HepG2 (cell line): ENCODE data around the gene ASCC2. TPM values are rescaled to one million over a fixed set of nuclear protein-coding genes. Genes with fewer than 3 reads are reported as not detected.
A peak's percentile ranks its signal among the peaks of the same experiment; 100 is the strongest.

Source experiments
- AKNA ChIP-seq: sonication (generic); formaldehyde crosslinking; IDR thresholded peaks from 2 replicates; pipeline ENCODE4 v1.4.0; 2020; ENCODE audit warnings: missing genetic modification reagents, borderline replicate concordance
- ARNTL ChIP-seq: sonication (generic); formaldehyde crosslinking; IDR thresholded peaks from 2 replicates; pipeline ENCODE4 v1.4.0; 2020; ENCODE audit warnings: mild to moderate bottlenecking, missing genetic modification reagents
- GMEB1 ChIP-seq: sonication (generic); formaldehyde crosslinking; IDR thresholded peaks from 2 replicates; pipeline ENCODE4 v1.5.1; 2020; ENCODE audit warnings: missing genetic modification reagents, mild to moderate bottlenecking, borderline replicate concordance
- HOXA3 ChIP-seq: sonication (generic); formaldehyde crosslinking; IDR thresholded peaks from 2 replicates; pipeline ENCODE4 v1.5.0; 2020; ENCODE audit warnings: missing genetic modification reagents
- HOXA5 ChIP-seq: sonication (generic); formaldehyde crosslinking; IDR thresholded peaks from 2 replicates; pipeline ENCODE4 v1.4.0; 2020; ENCODE audit warnings: missing genetic modification reagents
- JUN ChIP-seq: sonication (generic); formaldehyde crosslinking; IDR thresholded peaks from 2 replicates; pipeline ENCODE4 v1.4.0; 2020; ENCODE audit warnings: mild to moderate bottlenecking, missing genetic modification reagents
- KAT8 ChIP-seq: IDR thresholded peaks from 2 replicates; pipeline ENCODE4 v1.6.1; 2016; ENCODE audit warnings: missing genetic modification reagents, missing compliant biosample characterization
- KLF16 ChIP-seq, 2 experiments: sonication (generic) in 1 of 2; formaldehyde crosslinking in 1 of 2; IDR thresholded peaks; 2 replicates each; pipeline versions ENCODE4 v1.6.1 to v1.8.0; 2016 to 2023; ENCODE audit warnings: missing genetic modification reagents in 2 of 2, missing compliant biosample characterization in 1 of 2
- MEIS2 ChIP-seq: sonication (generic); formaldehyde crosslinking; IDR thresholded peaks from 2 replicates; pipeline ENCODE4 v1.9.0; 2021; ENCODE audit warnings: mild to moderate bottlenecking, missing genetic modification reagents
- MTF1 ChIP-seq: sonication (generic); formaldehyde crosslinking; IDR thresholded peaks from 2 replicates; pipeline ENCODE4 v1.5.0; 2020; ENCODE audit warnings: missing genetic modification reagents
- PRMT3 ChIP-seq: sonication (generic); formaldehyde crosslinking; IDR thresholded peaks from 2 replicates; pipeline ENCODE4 v1.8.1; 2022; ENCODE audit warnings: low read depth, mild to moderate bottlenecking, moderate library complexity, missing genetic modification reagents, borderline replicate concordance
- ZFP1 ChIP-seq: IDR thresholded peaks from 2 replicates; pipeline ENCODE4 v1.6.1; 2016
- ZFY ChIP-seq: sonication (generic); formaldehyde crosslinking; IDR thresholded peaks from 2 replicates; pipeline ENCODE4 v1.4.0; 2020; ENCODE audit warnings: missing genetic modification reagents
- ZNF121 ChIP-seq: sonication (generic); formaldehyde crosslinking; IDR thresholded peaks from 2 replicates; pipeline ENCODE4 v1.5.0; 2020; ENCODE audit warnings: mild to moderate bottlenecking, missing genetic modification reagents
- ZNF251 ChIP-seq: sonication (generic); formaldehyde crosslinking; IDR thresholded peaks from 2 replicates; pipeline ENCODE4 v1.9.0; 2021; ENCODE audit warnings: mild to moderate bottlenecking, missing genetic modification reagents
- ZNF275 ChIP-seq: sonication (generic); formaldehyde crosslinking; IDR thresholded peaks from 2 replicates; pipeline ENCODE4 v1.8.0; 2022; ENCODE audit warnings: missing genetic modification reagents, mild to moderate bottlenecking, inconsistent platforms, borderline replicate concordance
- ZNF484 ChIP-seq: sonication (generic); formaldehyde crosslinking; IDR thresholded peaks from 2 replicates; pipeline ENCODE4 v1.5.1; 2020; ENCODE audit warnings: mild to moderate bottlenecking, low read depth, missing genetic modification reagents, borderline replicate concordance
- ZNF563 ChIP-seq: sonication (generic); formaldehyde crosslinking; IDR thresholded peaks from 2 replicates; pipeline ENCODE4 v1.8.0; 2022; ENCODE audit warnings: mild to moderate bottlenecking, moderate library complexity, missing genetic modification reagents
- ZNF619 ChIP-seq: sonication (generic); formaldehyde crosslinking; IDR thresholded peaks from 2 replicates; pipeline ENCODE4 v1.4.0; 2020; ENCODE audit warnings: mild to moderate bottlenecking, missing genetic modification reagents
- ZNF768 ChIP-seq: sonication (generic); formaldehyde crosslinking; IDR thresholded peaks from 2 replicates; pipeline ENCODE4 v1.4.0; 2020; ENCODE audit warnings: missing genetic modification reagents
- polyA plus RNA-seq, 8 experiments: library from polyadenylated mRNA; depleted of rRNA in 3 of 8; stranded (reverse) in 7 of 8; unstranded in 1 of 8; fragments of >200 nt; fragmentation: Illumina TruSeq in 4 of 8; extraction: Trizol in 4 of 8; gene quantifications; 2 replicates each; pipeline versions ENCODE4 v1.2.1 to v1.2.3, GENCODE V29; 2011 to 2016; ENCODE audit warnings: low read depth in 4 of 8, missing spikeins in 1 of 8, mixed read lengths in 1 of 8; ENCODE audit not compliant: insufficient read depth in 1 of 8
- total RNA-seq, 5 experiments: library from RNA; depleted of rRNA; stranded (reverse); fragments of >200 nt; fragmentation: Illumina TruSeq; extraction: Trizol; gene quantifications; 2 replicates each; pipeline ENCODE4 v1.2.3, GENCODE V29; 2016; ENCODE audit warnings: low read depth in 1 of 5

Gene ASCC2
- total and polyA plus RNA-seq, 2 of the 13 experiments (the other 11 are each of a cell fraction or from before 2014, with no cell fraction given) = 26.2 to 26.3 TPM

- TF ChIP-seq ZNF563 (CRISPR knock-in tag) (no peak), AKNA (no peak), MEIS2 (peak; percentile 76; the same call in 1 of the 2 replicates), KLF16 (CRISPR knock-in tag; IDR thresholded peaks at IDR 0.05) (peak in 1 of 2 experiments; percentile 70; a peak in 2 of 4 replicates), ZNF121 (no peak), MTF1 (CRISPR knock-in tag) (no peak), ZNF484 (CRISPR knock-in tag) (no peak), ZNF251 (CRISPR knock-in tag) (no peak), HOXA3 (CRISPR knock-in tag) (peak; percentile 35; the same call in 1 of the 2 replicates), ZFP1 (CRISPR knock-in tag) (no peak), ZFY (no peak), GMEB1 (CRISPR knock-in tag) (peak; percentile 32; the same call in 1 of the 2 replicates), ZNF768 (CRISPR knock-in tag) (no peak), ZNF619 (CRISPR knock-in tag) (no peak), ARNTL (CRISPR knock-in tag) (0 out of 2 replicates have a peak, but pooled peaks have one; percentile 21), JUN (no peak), HOXA5 (CRISPR knock-in tag) (no peak), PRMT3 (CRISPR knock-in tag) (no peak), ZNF275 (CRISPR knock-in tag) (no peak), KAT8 (CRISPR knock-in tag) (0 out of 2 replicates have a peak, but pooled peaks have one; percentile 42)
Measured at GRCh38 chr22:29769723-29770321, 68.3 kb downstream of the ASCC2 start (continued).
